HG03060 (cell line): ENCODE results near the gene PRDM16.
"Not testable (repeated sequence)": the region's sequence is repeated elsewhere in the genome, so short reads cannot be mapped to it uniquely, and the experiment has no call there.

ENCODE experiments used
- ATAC-seq: cut with Tn5 transposase; IDR thresholded peaks from one replicate; pipeline ENCODE4 v1.9.1; 2021; ENCODE audit warnings: low read depth, moderate number of reproducible peaks; ENCODE audit not compliant: unreplicated experiment

PRDM16 gene

GRCh38 chr1:3080053-3080955 lies 11.3 kb downstream of the PRDM16 start:
- ATAC-seq: no peak

DNA sequence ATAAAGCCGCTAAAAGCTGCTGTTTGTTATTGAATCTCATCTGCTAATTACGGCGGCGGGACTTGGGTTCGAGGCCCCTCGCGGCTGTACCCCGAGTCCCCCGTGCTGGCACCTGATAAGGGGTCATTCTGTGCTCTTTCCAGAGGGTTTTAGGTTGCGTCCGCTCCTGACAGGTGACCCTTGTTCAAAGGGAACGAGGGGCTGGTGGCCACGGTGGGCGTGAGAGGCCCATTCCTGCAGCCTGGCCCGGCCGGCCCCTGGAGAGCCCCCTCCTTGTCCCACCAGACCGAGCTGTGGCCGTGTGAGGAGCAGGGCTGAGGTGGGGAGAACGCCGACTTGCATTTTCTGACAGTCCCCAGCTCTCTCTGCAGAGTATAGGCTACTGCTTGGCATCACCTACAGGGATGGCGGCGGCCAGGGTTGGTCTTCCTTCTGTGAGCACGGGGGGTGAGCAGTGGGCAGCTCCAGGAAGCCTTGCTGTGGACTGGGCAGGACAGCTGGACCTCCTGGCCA lies 12.2 kb downstream of the PRDM16 start:
- ATAC-seq: no peak

DNA sequence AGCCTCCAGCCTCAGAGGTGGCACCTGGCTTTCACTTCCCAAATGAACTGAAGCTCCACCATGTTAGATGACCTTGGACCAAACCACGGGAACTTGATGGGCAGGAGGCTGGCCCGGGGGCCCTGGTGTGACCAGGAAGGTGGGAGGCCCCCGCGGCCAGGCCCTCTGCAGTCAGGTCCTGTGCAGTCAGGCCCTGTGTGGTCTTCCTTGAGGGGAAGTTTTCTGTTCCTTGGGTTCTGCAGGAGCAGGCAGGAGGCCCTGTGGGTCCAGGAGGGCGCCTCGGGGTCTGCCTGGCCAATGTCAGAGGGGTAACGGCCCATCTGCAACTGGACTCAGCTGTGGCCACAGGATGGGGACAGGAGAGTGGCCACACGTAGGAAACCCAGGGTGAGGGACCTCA lies 13.0 kb downstream of the PRDM16 start:
- no peak for ATAC-seq

GRCh38 chr1:3082571-3083516 lies 13.8 kb downstream of the PRDM16 start:
- no peak for ATAC-seq

DNA sequence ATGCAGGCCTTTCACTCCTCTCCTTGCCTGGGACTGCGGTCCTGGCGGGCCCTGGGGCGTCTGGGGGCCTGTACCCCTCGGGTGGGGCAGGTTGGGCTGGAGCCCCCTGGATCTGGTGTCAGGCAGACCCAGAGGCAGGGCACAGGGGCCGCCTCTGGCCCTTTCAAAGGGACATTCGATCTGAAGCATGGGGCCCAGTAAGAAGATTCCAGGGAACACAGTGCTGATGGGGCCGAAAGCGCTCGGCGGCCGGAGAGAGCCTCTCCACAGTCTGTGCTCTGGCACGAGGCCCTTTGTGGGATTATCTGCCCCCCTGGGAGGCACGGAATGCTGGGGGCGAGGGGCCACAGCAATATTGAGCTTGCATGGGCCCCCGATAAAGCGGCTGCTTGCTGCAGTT lies 15.2 kb downstream of the PRDM16 start:
- ATAC-seq: no peak

DNA sequence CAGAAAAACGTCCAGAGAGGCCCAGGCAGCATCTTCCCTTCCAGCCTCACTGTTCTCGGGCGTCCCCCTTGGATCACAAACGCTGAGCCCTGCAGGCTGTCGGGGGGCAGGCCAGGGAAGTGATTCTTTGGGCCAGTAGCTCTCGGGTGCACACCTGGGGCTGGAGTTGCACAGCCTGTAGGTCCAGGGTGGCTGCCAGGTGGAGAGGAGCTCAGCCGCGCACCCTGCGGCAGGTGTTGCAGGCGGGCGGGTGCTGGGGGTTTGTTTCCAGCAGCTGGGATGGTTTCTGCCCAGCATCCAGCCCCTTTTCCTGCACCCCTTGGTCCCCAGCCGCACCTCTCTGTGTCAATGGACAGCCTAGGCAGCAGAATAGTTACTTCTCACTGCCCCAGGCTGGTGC lies 15.7 kb downstream of the PRDM16 start:
- ATAC-seq: no peak

DNA sequence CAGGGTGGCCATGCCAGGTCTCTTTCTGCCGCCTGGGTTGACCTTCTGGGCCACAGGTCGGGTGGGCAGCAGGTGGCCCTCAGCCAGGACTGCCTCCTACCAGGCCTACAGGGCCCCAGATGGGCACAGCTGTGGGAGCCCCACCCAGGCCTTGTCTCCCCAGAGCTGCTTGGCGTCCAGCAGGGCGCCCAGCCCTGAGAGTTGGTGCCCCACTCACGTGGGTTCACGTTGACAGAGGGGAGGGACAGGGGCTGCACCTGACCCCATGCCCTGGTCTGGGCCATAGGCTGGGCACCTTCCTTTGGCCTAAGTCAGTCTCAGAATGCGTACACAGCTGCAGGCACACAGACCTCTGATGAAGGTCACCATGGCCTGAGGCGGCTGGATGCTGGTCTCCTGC lies 16.7 kb downstream of the PRDM16 start:
- ATAC-seq: no peak

DNA sequence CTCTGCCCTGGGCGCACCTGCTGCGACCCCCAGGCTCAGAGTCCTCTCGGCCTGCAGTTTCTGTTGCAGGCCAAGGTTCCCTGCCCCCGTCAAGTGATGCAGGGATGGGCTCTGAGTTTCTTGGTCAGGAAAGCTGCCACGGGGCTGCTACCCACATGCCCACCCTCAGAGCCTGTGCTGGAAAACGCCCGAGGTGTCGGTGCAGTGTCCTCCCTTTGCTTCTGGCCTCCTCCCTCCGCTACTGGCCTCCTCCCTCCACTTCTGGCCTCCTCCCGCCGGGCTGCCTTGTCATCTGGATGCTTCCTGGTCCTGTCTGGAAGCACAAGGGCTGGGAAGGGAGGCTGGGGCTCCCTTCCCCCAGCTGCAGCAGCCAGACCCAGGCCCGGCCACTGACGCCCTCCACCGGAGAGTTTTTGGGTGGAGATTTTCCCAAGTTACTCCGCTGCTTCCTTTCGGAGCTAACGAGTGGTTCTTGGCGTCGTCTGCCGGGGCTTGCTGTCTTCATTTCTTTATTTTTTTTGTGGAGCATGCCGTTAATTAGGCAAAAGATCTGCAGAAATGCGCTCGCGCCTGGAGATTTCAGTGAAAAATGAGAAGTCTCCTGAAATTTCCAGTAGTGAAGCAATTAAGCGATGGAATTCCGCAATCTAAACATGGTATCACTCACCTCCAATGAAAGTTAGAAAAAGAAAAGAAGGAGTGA lies 17.4 kb downstream of the PRDM16 start:
- no peak for ATAC-seq

- no peak for ATAC-seq
These were observed 18.0 kb downstream of the PRDM16 start for GRCh38 chr1:3087049-3087448.

DNA sequence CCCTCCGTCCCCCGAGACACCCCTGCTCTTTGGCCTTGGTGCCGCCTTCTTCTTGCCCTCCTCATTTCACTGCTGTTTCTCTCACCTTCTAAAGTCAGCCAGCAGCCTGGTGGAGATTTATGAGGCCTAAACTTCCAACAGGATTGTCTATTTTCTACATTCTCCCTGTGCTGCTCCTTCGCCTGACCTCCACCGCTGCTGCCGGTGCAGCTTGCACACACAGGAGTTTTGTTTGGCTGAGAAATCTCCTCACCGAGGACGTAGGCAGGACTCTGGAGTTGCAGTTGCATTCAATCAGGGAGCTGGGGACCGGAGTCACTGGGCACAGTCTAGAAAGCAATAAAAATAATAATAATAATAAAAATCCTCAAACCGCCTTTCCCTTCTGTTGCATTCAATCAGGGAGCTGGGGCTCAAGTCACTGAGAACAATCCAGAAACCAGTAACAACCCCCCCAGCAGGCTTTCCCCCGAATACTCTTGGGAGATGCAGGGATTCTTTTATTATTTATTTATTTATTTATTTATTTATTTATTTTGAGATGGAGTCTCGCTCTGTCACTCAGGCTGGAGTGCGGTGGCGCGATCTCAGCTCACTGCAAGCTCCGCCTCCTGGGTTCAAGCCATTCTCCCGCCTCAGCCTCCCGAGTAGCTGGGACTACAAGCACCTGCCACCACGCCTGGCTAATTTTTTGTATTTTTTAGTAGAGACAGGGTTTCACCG lies 19.1 kb downstream of the PRDM16 start:
- not testable (repeated sequence) for ATAC-seq

- no peak for ATAC-seq
These were observed 20.5 kb downstream of the PRDM16 start for GRCh38 chr1:3089490-3089889.

DNA sequence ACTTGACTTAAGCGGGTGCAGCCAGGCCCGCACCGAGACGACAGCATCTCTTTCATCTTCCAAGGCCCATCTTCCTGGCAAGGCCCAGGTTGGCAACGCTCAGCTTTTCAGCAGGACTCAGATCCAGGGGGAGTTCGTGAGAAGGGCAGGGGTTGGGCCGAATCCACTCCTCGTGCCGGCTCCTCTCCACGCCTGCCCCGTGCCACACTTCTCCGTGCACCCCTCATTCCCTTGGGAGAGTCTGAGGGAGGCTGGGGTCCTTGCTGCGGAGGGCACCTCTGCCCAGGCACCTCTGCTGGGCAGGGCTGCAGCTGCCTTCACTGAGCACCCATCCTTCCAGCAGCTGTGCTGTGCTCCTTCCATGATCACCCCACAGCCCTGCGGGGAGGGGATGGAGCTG lies 22.3 kb downstream of the PRDM16 start:
- ATAC-seq: no peak

- no peak for ATAC-seq
These were observed 23.5 kb downstream of the PRDM16 start for GRCh38 chr1:3092530-3092929.

- no peak for ATAC-seq
These were observed 25.1 kb downstream of the PRDM16 start for GRCh38 chr1:3093898-3094626.

- ATAC-seq: no peak
These were observed 26.1 kb downstream of the PRDM16 start for GRCh38 chr1:3094863-3095780.

- ATAC-seq: no peak
These were observed 27.3 kb downstream of the PRDM16 start for GRCh38 chr1:3096345-3096744.

GRCh38 chr1:3097231-3097630 lies 28.2 kb downstream of the PRDM16 start:
- no peak for ATAC-seq

DNA sequence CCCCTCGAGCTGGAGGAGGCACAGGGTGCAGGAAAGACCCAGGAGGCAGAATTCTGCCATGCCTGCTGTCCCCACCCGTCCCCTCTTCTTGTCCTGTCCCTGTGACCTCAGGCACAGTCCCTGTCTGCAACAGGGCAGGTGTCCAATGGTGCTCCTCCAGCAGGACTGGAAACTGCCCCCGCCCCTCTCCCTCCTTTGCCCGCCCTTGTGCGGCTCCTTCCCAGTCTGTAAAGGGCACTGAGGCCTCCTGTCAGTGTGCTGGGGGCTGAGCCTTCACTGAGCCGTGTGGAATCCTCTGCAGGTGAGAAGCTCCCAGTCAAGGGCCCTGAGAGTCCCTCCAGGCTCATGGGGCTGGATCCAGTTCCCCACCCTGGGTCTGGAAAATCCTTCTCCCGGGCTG lies 28.9 kb downstream of the PRDM16 start:
- no peak for ATAC-seq
